ENCODE data around the gene DEFB125. TPM values are rescaled to one million over a fixed set of nuclear protein-coding genes. Genes with fewer than 3 reads are reported as not detected.
"Not testable (repeated sequence)": the region's sequence is repeated elsewhere in the genome, so short reads cannot be mapped to it uniquely, and the experiment has no call there.

Gene DEFB125
- polyA plus RNA-seq, 1 donor (not counting 4 experiments of a cell fraction or from before 2014, with no cell fraction given) = not detected

DNA sequence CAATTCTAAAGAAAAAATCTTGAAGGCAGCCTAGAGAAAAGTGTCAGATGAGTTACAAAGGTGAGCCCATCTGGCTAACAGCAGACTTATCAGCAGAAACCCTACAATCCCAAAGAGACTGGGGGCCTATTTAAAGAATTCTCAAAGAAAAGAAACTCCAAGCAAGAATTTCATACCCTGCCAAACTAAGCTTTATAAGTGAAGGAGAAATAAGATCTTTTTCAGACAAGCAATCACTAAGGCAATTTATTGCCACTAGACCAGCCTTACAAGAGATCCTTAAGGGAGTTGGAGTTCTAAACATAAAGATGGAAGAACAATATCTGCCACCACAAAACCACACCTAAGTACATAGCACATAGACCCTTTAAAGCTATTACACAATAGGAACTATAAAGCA, 30.0 kb downstream of the DEFB125 start:
- Histone ChIP-seq H3K4me3 (ENCODE audit: control insufficient read depth in 2 of 3, extremely low read depth in 1 of 3, insufficient read depth in 2 of 3, low read depth in 1 of 3, low read length in 3 of 3) (no peak overlapping the region), H4K20me1 (ENCODE audit: control insufficient read depth, extremely low read depth, insufficient read depth, low read length) (no peaks in the 10 kb centered on the region), H3K4me2 (ENCODE audit: control insufficient read depth, extremely low read depth, insufficient read depth, low read depth, low read length) (no peak overlapping the region), H2AFZ (ENCODE audit: control insufficient read depth, low read length) (no peak overlapping the region), H3K27me3 (ENCODE audit: control insufficient read depth, extremely low read depth, insufficient read depth, low read length) (peaks cover 4% of the 10 kb centered on the region), H3K9me3 (ENCODE audit: control insufficient read depth, low read depth, low read length) (no peaks in the 10 kb centered on the region), H3K36me3 (ENCODE audit: control insufficient read depth in 2 of 2, extremely low read depth in 1 of 2, insufficient read depth in 2 of 2, low read length in 2 of 2) (no peaks in the 10 kb centered on the region), H3K27ac (ENCODE audit: control insufficient read depth, insufficient read depth, low read length) (no peak overlapping the region), H3K4me1 (ENCODE audit: control insufficient read depth, extremely low read depth, insufficient read depth, low read length) (no peaks in the 10 kb centered on the region), H3K79me2 (ENCODE audit: control insufficient read depth, insufficient read depth, low read length) (no peaks in the 10 kb centered on the region), H3K9ac (ENCODE audit: control insufficient read depth, extremely low read depth, insufficient read depth, low read length) (no peak overlapping the region), H3K9me1 (ENCODE audit: control insufficient read depth, extremely low read depth, insufficient read depth, low read length) (no peaks in the 10 kb centered on the region)
- FAIRE-seq = no peak
- no peak for DNase-seq (ENCODE audit: low read depth, low spot score)
- dilution Hi-C loops (cut with MboI; ENCODE audit: extremely low pct_ligation_motif_present, low sequenced_read_pairs) = no loop called here
- TF ChIP-seq, protein P1, sequence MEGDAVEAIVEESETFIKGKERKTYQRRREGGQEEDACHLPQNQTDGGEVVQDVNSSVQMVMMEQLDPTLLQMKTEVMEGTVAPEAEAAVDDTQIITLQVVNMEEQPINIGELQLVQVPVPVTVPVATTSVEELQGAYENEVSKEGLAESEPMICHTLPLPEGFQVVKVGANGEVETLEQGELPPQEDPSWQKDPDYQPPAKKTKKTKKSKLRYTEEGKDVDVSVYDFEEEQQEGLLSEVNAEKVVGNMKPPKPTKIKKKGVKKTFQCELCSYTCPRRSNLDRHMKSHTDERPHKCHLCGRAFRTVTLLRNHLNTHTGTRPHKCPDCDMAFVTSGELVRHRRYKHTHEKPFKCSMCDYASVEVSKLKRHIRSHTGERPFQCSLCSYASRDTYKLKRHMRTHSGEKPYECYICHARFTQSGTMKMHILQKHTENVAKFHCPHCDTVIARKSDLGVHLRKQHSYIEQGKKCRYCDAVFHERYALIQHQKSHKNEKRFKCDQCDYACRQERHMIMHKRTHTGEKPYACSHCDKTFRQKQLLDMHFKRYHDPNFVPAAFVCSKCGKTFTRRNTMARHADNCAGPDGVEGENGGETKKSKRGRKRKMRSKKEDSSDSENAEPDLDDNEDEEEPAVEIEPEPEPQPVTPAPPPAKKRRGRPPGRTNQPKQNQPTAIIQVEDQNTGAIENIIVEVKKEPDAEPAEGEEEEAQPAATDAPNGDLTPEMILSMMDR (optimal IDR thresholded peaks at IDR 0.05 in 1 of 3, IDR thresholded peaks at IDR 0.05 in 1 of 3, conservative IDR thresholded peaks at IDR 0.05 in 1 of 3; ENCODE audit: extremely low read depth in 1 of 3, insufficient read depth in 2 of 3, low read length in 3 of 3) = no peak
- no peak for TF ChIP-seq EZH2 (IDR thresholded peaks at IDR 0.05; ENCODE audit: low read length)

DNA sequence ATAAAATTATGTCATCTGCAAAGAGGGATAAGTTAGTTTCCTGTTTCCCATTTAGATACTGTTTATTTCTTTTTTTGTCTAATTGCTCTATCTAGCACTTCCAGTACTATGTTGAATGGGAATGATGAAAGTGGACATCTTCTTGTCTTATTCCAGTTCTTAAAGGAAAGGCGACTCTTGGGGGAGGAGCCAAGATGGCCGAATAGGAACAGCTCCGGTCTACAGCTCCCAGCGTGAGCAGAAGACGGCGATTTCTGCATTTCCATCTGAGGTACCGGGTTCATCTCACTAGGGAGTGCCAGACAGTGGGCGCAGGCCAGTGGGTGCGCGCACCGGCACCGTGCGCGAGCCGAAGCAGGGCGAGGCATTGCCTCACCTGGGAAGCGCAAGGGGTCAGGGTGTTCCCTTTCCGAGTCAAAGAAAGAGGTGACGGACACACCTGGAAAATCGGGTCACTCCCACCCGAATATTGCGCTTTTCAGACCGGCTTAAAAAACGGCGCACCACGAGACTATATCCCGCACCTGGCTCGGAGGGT, 42.4 kb downstream of the DEFB125 start:
- dilution Hi-C loops (cut with MboI; ENCODE audit: extremely low pct_ligation_motif_present, low sequenced_read_pairs); FAIRE-seq; H4K20me1 ChIP-seq (ENCODE audit: control insufficient read depth, extremely low read depth, insufficient read depth, low read length); H3K4me3 ChIP-seq (ENCODE audit: control insufficient read depth in 2 of 3, extremely low read depth in 1 of 3, insufficient read depth in 2 of 3, low read depth in 1 of 3, low read length in 3 of 3); H3K9me3 ChIP-seq (ENCODE audit: control insufficient read depth, low read depth, low read length); H3K36me3 ChIP-seq (ENCODE audit: control insufficient read depth in 2 of 2, extremely low read depth in 1 of 2, insufficient read depth in 2 of 2, low read length in 2 of 2); H3K27ac ChIP-seq (ENCODE audit: control insufficient read depth, insufficient read depth, low read length); H3K9ac ChIP-seq (ENCODE audit: control insufficient read depth, extremely low read depth, insufficient read depth, low read length); H3K79me2 ChIP-seq (ENCODE audit: control insufficient read depth, insufficient read depth, low read length); DNase-seq (ENCODE audit: low read depth, low spot score); H3K9me1 ChIP-seq (ENCODE audit: control insufficient read depth, extremely low read depth, insufficient read depth, low read length); H3K4me2 ChIP-seq (ENCODE audit: control insufficient read depth, extremely low read depth, insufficient read depth, low read depth, low read length); H2AFZ ChIP-seq (ENCODE audit: control insufficient read depth, low read length); H3K4me1 ChIP-seq (ENCODE audit: control insufficient read depth, extremely low read depth, insufficient read depth, low read length); H3K27me3 ChIP-seq (ENCODE audit: control insufficient read depth, extremely low read depth, insufficient read depth, low read length): not testable (repeated sequence)
